ENCODE measurements around the gene SLC22A3. TPM values are rescaled to one million over a fixed set of nuclear protein-coding genes. Genes with fewer than 3 reads are reported as not detected.

Gene SLC22A3
- total RNA-seq, 4 donors from 2014 or later, result 11.8 to 31.0 (median 22.3) TPM

DNA sequence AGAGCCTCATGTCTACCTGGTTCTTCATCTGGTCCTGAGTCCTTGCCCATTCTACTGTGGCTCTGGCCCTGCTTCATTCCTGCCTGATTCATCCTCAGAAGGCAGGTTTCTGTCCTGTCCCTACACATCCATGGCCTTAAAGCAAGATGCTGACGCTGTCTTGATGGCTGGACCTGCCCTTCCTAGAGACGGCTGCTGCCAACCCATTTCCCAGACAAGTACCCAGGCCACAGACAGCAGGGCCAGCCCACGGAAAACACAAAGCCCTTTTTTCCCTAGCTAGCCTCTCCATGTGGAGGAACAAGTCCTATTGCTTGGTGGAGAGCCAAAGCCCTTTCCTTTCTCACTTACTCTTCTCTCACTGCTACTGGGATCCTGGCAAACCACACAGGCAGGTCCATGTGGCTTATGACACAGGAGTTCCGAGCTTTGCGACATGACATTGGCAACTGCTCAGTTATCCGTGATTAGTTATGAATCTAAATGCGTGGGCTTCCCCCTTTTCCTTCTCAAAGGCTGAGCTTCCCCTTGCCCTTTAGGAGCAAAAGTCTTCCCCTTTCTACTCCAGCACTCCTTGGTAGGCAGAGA is 72.9 kb downstream of the SLC22A3 start:
- H3K27me3 ChIP-seq, result no peaks in the 10 kb centered on the region
- TF ChIP-seq, protein P1, sequence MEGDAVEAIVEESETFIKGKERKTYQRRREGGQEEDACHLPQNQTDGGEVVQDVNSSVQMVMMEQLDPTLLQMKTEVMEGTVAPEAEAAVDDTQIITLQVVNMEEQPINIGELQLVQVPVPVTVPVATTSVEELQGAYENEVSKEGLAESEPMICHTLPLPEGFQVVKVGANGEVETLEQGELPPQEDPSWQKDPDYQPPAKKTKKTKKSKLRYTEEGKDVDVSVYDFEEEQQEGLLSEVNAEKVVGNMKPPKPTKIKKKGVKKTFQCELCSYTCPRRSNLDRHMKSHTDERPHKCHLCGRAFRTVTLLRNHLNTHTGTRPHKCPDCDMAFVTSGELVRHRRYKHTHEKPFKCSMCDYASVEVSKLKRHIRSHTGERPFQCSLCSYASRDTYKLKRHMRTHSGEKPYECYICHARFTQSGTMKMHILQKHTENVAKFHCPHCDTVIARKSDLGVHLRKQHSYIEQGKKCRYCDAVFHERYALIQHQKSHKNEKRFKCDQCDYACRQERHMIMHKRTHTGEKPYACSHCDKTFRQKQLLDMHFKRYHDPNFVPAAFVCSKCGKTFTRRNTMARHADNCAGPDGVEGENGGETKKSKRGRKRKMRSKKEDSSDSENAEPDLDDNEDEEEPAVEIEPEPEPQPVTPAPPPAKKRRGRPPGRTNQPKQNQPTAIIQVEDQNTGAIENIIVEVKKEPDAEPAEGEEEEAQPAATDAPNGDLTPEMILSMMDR (IDR thresholded peaks at IDR 0.05), result no peak
- TF ChIP-seq POLR2A (IDR thresholded peaks at IDR 0.05) (no peak), EP300 (IDR thresholded peaks at IDR 0.05) (no peak), POLR2AphosphoS5 (IDR thresholded peaks at IDR 0.05) (no peak)
- no peaks in the 10 kb centered on the region for H3K36me3 ChIP-seq
- no peaks in the 10 kb centered on the region for H3K9me3 ChIP-seq
- peak; percentile 58 for ATAC-seq
- peaks cover 0 to 25% (median 3%) of the 10 kb centered on the region in 3 donors for H3K4me1 ChIP-seq
- H3K27ac ChIP-seq, result peak overlapping the region; percentile 75 to 99 (median 82)
- H3K4me3 ChIP-seq, result peak overlapping the region in 1 of 2 donors; percentile 17
- 60% methylated on average over 6 of the region's 7 CpGs; no CpG with 5 or more reads in 1 of the 2 donors for WGBS, 2 donors (ENCODE audit: low coverage in 1 of 2)

DNA sequence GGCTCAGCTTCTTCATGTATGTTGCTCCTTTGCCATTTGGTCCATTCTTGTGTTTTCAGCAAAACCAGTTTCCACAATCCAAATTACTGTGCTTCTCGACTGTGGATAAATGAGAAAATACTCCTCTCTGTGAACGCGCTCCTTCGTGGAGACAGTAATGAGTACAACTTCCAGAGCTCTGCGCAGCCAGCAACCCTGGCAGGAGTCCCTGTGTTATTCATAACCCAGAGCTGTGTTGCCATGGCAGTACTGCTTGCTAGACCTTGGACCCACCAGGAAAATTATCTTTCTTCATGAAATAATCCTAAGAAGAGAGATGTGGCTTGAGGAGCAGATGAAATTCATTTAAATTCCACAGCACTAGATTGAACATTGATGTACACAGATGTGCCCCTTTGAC is 73.7 kb downstream of the SLC22A3 start:
- Histone ChIP-seq H3K4me1 (peaks cover 0 to 28% (median 3%) of the 10 kb centered on the region in 3 donors), H3K27ac (peak overlapping the region; percentile 75 to 99 (median 82)), H3K4me3 (peak overlapping the region; percentile 17 to 20), H3K36me3 (no peaks in the 10 kb centered on the region), H3K9me3 (no peaks in the 10 kb centered on the region), H3K27me3 (no peaks in the 10 kb centered on the region)
- peak; percentile 15 for TF ChIP-seq POLR2AphosphoS5 (IDR thresholded peaks at IDR 0.05)
- TF ChIP-seq, protein P1 (IDR thresholded peaks at IDR 0.05), result no peak
- ATAC-seq, result peak; percentile 87
- WGBS, 2 donors (ENCODE audit: low coverage in 1 of 2), result 9% methylated on average over 5 of the region's 5 CpGs

DNA sequence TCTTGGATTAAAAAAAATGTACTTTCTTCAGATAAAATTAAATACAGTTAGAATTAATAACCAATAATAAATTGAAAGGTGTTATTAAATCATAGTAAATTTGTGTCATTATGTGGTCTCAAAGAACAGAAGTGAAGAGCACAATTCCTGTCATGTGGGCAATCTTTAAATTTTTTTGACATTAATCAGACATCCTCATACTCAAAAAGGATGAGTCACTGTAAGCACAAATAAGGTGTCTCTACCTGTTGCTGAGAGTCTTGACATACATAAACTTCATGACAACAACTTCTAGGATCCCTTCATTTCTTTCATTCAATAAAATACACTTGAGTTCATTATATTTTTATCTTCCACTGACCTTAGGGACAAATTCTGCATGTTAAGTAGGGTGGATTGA is 76.1 kb downstream of the SLC22A3 start:
- TF ChIP-seq POLR2AphosphoS5 (IDR thresholded peaks at IDR 0.05) (no peak), POLR2A (IDR thresholded peaks at IDR 0.05) (no peak), EP300 (IDR thresholded peaks at IDR 0.05) (no peak)
- TF ChIP-seq, protein P1 (IDR thresholded peaks at IDR 0.05), result no peak
- no peaks in the 10 kb centered on the region for H3K9me3 ChIP-seq
- no peak for ATAC-seq
- H3K27ac ChIP-seq, result peak overlapping the region in 3 of 4 donors; percentile 24 to 63 (median 60)
- no peaks in the 10 kb centered on the region for H3K36me3 ChIP-seq
- H3K4me3 ChIP-seq, result no peak overlapping the region
- no peaks in the 10 kb centered on the region for H3K27me3 ChIP-seq
- peaks cover 0 to 50% (median 11%) of the 10 kb centered on the region in 3 donors for H3K4me1 ChIP-seq

DNA sequence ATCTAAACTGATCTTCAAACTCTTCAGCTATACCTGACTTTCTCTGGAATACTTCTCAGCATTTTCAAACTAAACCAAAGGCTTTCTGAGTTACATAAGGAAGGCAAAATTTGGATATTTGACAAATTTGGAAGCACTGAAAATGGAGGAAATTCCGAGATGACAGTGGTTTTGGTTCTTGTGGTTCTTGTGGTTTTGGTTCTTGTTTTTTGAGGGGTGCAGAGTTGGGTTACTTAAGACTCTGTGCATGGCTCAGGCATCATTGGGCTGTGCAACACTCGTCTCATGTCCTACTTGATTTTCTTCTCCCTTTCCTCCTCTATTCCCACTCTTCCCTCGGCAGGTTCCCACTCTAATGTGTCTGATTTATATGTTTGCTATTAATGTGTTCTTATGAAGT is 78.0 kb downstream of the SLC22A3 start:
- Histone ChIP-seq H3K27me3 (no peaks in the 10 kb centered on the region), H3K4me3 (no peak overlapping the region), H3K4me1 (peaks cover 8 to 58% (median 11%) of the 10 kb centered on the region in 3 donors), H3K9me3 (no peaks in the 10 kb centered on the region), H3K36me3 (no peaks in the 10 kb centered on the region), H3K27ac (peak overlapping the region in 1 of 4 donors; percentile 83)
- TF ChIP-seq, protein P1 (IDR thresholded peaks at IDR 0.05), result no peak
- TF ChIP-seq EP300 (IDR thresholded peaks at IDR 0.05), result no peak
- TF ChIP-seq POLR2AphosphoS5 (IDR thresholded peaks at IDR 0.05), result no peak
- TF ChIP-seq POLR2A (IDR thresholded peaks at IDR 0.05), result no peak
- whole genome bisulfite sequencing, 2 donors (ENCODE audit: low coverage in 1 of 2), result 79 to 96% methylated on average over 3 of the region's 3 CpGs
- no peak for ATAC-seq

Measured in gastroesophageal sphincter (tissue), 4 donors.